Measurements from ENCODE around the gene SIPA1L3.

SIPA1L3 gene

DNA sequence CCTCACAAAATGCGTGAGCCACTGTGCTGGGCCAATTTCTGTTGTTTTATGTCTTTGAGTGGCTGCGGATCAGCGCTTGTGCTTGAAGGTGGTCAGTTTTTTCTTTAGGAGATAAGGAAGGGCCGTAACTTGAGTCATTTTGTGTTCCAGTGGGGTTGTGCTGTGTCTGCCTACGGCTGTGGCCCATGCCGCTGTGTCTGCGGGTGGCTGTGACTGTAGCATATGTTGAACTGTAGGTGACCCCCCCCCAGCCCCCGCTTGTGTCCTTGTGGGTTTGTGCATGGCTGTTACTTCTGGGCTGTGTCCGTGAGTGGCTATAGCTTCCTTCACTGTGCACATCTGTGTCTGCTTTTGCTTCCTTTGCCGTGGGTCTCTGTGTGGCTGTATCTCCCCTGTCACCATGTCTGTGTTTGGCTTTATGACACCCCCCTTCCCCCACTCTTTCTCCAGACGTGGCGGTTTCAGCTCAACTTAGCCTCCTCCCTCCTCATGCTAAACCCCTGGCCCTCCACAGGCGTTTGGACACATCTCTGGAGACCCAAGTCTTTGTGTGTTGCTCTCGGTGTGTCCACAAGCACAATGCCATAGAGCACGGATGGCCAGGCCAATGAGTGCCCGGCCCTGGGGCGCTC is 348.5 kb downstream of the SIPA1L3 start:
- peak overlapping the region; percentile 46 for H3K4me3 ChIP-seq (ENCODE audit: extremely low read depth, insufficient read depth, low read length, poor library complexity, severe bottlenecking)
- peak overlapping the region; percentile 53 for H3K27ac ChIP-seq (ENCODE audit: low read depth, low read length, severe bottlenecking)
- no peaks in the 10 kb centered on the region for H3K9me3 ChIP-seq (ENCODE audit: control insufficient read depth, low read length)
- H3K36me3 ChIP-seq (ENCODE audit: control insufficient read depth, insufficient read depth, low read length) = no peaks in the 10 kb centered on the region
- H3K4me1 ChIP-seq (ENCODE audit: control insufficient read depth, insufficient read depth, low read length, poor library complexity, severe bottlenecking) = peaks cover 24% of the 10 kb centered on the region
- 66 to 67% methylated on average over 15 to 17 of the region's 17 CpGs for WGBS, 2 experiments (ENCODE audit: insufficient coverage in 2 of 2)
